PC-3 (cell line): ENCODE measurements around the gene VPS41.

ENCODE experiments used
- CTCF ChIP-seq: fragments of 300-600 bp; sonication (generic); conservative IDR thresholded peaks from 2 replicates; pipeline ENCODE4 v1.5.1; 2017; ENCODE audit warnings: antibody characterized with exemption, low read depth, mild to moderate bottlenecking, low read length
- EZH2 ChIP-seq: fragments of 300-600 bp; sonication (generic); IDR thresholded peaks from one replicate; pipeline ENCODE4 v1.6.1; 2017; ENCODE audit warnings: antibody characterized with exemption, mild to moderate bottlenecking, low read length; ENCODE audit not compliant: unreplicated experiment

DNA sequence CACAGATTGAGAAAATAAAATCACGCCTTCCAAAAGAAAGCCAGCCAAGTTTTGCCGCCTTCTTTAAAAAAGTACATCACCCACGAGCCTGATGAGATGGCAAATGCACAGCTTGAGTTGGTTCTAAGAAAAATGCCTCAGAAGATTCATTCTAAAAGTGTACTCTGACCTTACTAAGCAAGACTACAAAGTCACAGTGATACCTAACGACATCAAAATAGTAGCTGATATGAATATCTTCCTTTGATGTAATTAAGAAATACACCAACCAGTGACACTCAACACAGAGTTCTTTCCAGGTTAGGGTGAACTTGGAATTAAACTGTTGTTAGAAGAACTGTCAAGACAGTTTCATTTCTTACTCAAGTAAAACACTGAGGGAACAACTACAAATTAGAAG, 199.9 kb downstream of the VPS41 start:
- TF ChIP-seq CTCF = no peak
- TF ChIP-seq EZH2 = no peak
